PC-3 (cell line): Measurements from ENCODE around the gene TBC1D32. TPM values are rescaled to one million over a fixed set of nuclear protein-coding genes. Genes with fewer than 3 reads are reported as not detected.
"Not testable (repeated sequence)": the region's sequence is repeated elsewhere in the genome, so short reads cannot be mapped to it uniquely, and the experiment has no call there.

ENCODE experiments used
- ATAC-seq: fragments of 200-7000 bp; cut with Tn5 transposase; 2 replicates; pipeline ENCODE4 v1.9.1; 2020; ENCODE audit warnings: mild to moderate bottlenecking, moderate library complexity
- BruUV-seq: library from RNA; stranded (reverse); fragments of 400-500 nt; replicated peaks from 2 replicates; lab custom pipeline; 2021; lab: Mats Ljungman, UMichigan
- CTCF ChIA-PET: fragments of 300-600 bp; sonication (Branson Sonifier 250); formaldehyde crosslinking; loops from one replicate; lab custom pipeline; 2022; ENCODE audit warnings: antibody characterized with exemption; lab: Charles Lee
- POLR2A ChIA-PET: fragments of 300-600 bp; sonication (Branson Sonifier 250); formaldehyde crosslinking; loops from one replicate; lab custom pipeline; 2022; ENCODE audit warnings: antibody characterized with exemption; ENCODE audit not compliant: unreplicated experiment; lab: Charles Lee
- DNase-seq: peaks from one replicate; pipeline ENCODE4 v3.0.0-alpha.2; 2015
- H2AFZ ChIP-seq: fragments of 300-600 bp; sonication (generic); 2 replicates; pipeline ENCODE4 v1.6.0; 2016; ENCODE audit warnings: antibody characterized with exemption, low read length
- H3F3A ChIP-seq: fragments of 300-600 bp; sonication (generic); one replicate; pipeline ENCODE4 v1.6.0; 2017; ENCODE audit warnings: antibody characterized with exemption, low read length, control low read depth, mild to moderate bottlenecking; ENCODE audit not compliant: unreplicated experiment
- H3K27ac ChIP-seq: fragments of 300-600 bp; sonication (generic); 2 replicates; pipeline ENCODE4 v1.5.1; 2016; ENCODE audit warnings: mild to moderate bottlenecking, low read length
- H3K27me3 ChIP-seq: fragments of 300-600 bp; sonication (generic); 2 replicates; pipeline ENCODE4 v1.6.1; 2016; ENCODE audit warnings: low read length, mixed read lengths
- H3K36me3 ChIP-seq: fragments of 300-600 bp; sonication (generic); 2 replicates; pipeline ENCODE4 v1.6.1; 2016; ENCODE audit warnings: low read depth, mixed run types, low read length, mixed read lengths
- H3K4me1 ChIP-seq: fragments of 300-600 bp; sonication (generic); 2 replicates; pipeline ENCODE4 v1.5.1; 2016; ENCODE audit warnings: low read length; ENCODE audit not compliant: insufficient read depth
- H3K4me2 ChIP-seq: fragments of 300-600 bp; sonication (generic); 2 replicates; pipeline ENCODE4 v1.6.0; 2016; ENCODE audit warnings: low read length
- H3K4me3 ChIP-seq: fragments of 300-600 bp; sonication (generic); 2 replicates; pipeline ENCODE4 v1.5.1; 2016; ENCODE audit warnings: mild to moderate bottlenecking, low read length, mixed read lengths
- H3K79me2 ChIP-seq: fragments of 300-600 bp; sonication (generic); 2 replicates; pipeline ENCODE4 v1.6.1; 2017; ENCODE audit warnings: low read length, mixed read lengths
- H3K9ac ChIP-seq: fragments of 300-600 bp; sonication (generic); 2 replicates; pipeline ENCODE4 v1.6.0; 2016; ENCODE audit warnings: mild to moderate bottlenecking, low read length
- H3K9me2 ChIP-seq: fragments of 300-600 bp; sonication (generic); replicated peaks from 2 replicates; pipeline ENCODE4 v1.6.1; 2016; ENCODE audit warnings: mixed run types, low read length, mixed read lengths
- H3K9me3 ChIP-seq: fragments of 300-600 bp; sonication (generic); 2 replicates; pipeline ENCODE4 v1.6.1; 2016; ENCODE audit warnings: low read length, mixed read lengths
- H4K20me1 ChIP-seq: fragments of 300-600 bp; sonication (generic); 2 replicates; pipeline ENCODE4 v1.6.1; 2016; ENCODE audit warnings: low read length, mixed read lengths
- CTCF ChIP-seq: fragments of 300-600 bp; sonication (generic); conservative IDR thresholded peaks from 2 replicates; pipeline ENCODE4 v1.5.1; 2017; ENCODE audit warnings: antibody characterized with exemption, low read depth, mild to moderate bottlenecking, low read length
- EZH2 ChIP-seq: fragments of 300-600 bp; sonication (generic); IDR thresholded peaks from one replicate; pipeline ENCODE4 v1.6.1; 2017; ENCODE audit warnings: antibody characterized with exemption, mild to moderate bottlenecking, low read length; ENCODE audit not compliant: unreplicated experiment
- EZH2phosphoT487 ChIP-seq: fragments of 300-600 bp; sonication (generic); IDR thresholded peaks from 2 replicates; pipeline ENCODE4 v1.6.1; 2018; ENCODE audit warnings: mild to moderate bottlenecking, antibody characterized with exemption, low read length, borderline replicate concordance
- intact Hi-C: fragments of 100-400 bp; cut with micrococcal nuclease; formaldehyde crosslinking; loops from 2 replicates; pipeline ENCODE4 v1.9.0; 2023
- total RNA-seq: library from RNA; depleted of rRNA; stranded (reverse); fragments of >200 nt; gene quantifications from 2 replicates; pipeline ENCODE4 v1.2.3, GENCODE V29; 2014

The TBC1D32 gene
- total RNA-seq, 1 experiment from 2014 or later: 2.7 TPM

GRCh38 chr6:121043211-121043610 is 291.1 kb downstream of the TBC1D32 start:
- H3K9me2 ChIP-seq, H3K27ac ChIP-seq, H3K9ac ChIP-seq, DNase-seq, H3K36me3 ChIP-seq, H3K4me1 ChIP-seq, H4K20me1 ChIP-seq, ATAC-seq, intact Hi-C loops, H3K79me2 ChIP-seq, H3K4me2 ChIP-seq, BruUV-seq, H3K9me3 ChIP-seq, H3K4me3 ChIP-seq, CTCF ChIA-PET, H3K27me3 ChIP-seq, H2AFZ ChIP-seq, H3F3A ChIP-seq, POLR2A ChIA-PET: not testable (repeated sequence)

GRCh38 chr6:121042766-121043165 is 291.5 kb downstream of the TBC1D32 start:
- CTCF ChIA-PET: no interaction called here
- no peaks in the 10 kb centered on the region for H3K9me3 ChIP-seq

GRCh38 chr6:121040831-121041230 is 293.4 kb downstream of the TBC1D32 start:
- no peak overlapping the region for H3K9ac ChIP-seq
- no peak overlapping the region for H3K27ac ChIP-seq
- no peaks in the 10 kb centered on the region for H3K9me3 ChIP-seq
- H3K27me3 ChIP-seq: no peaks in the 10 kb centered on the region
- POLR2A ChIA-PET: no interaction called here
- intact Hi-C loops: no loop called here
- H4K20me1 ChIP-seq: no peaks in the 10 kb centered on the region
- H3K79me2 ChIP-seq: no peaks in the 10 kb centered on the region
- no TSS peak for BruUV-seq
- no peaks in the 10 kb centered on the region for H3K36me3 ChIP-seq
- no peak overlapping the region for H3K4me2 ChIP-seq
- no peak for TF ChIP-seq CTCF
- no peak for TF ChIP-seq EZH2phosphoT487
- TF ChIP-seq EZH2: no peak
- no peak overlapping the region for H2AFZ ChIP-seq
- H3K4me1 ChIP-seq: no peaks in the 10 kb centered on the region
- no peaks in the 10 kb centered on the region for H3F3A ChIP-seq
- CTCF ChIA-PET: no interaction called here
- ATAC-seq (no peak), DNase-seq (no peak)
- no peak overlapping the region for H3K4me3 ChIP-seq
- H3K9me2 ChIP-seq: no peaks in the 10 kb centered on the region

More at GRCh38 chr6:121042766-121043165, 291.5 kb downstream of the TBC1D32 start:
- ATAC-seq (no peak), DNase-seq (no peak)
- TF ChIP-seq EZH2phosphoT487 (no peak), CTCF (no peak), EZH2 (no peak)
- intact Hi-C loops: no loop called here
- H3K4me1 ChIP-seq: no peaks in the 10 kb centered on the region
- no peak overlapping the region for H3K4me3 ChIP-seq
- H3K36me3 ChIP-seq: no peaks in the 10 kb centered on the region
- H3K27me3 ChIP-seq: no peaks in the 10 kb centered on the region
- BruUV-seq: no TSS peak
- H3K27ac ChIP-seq: no peak overlapping the region
- H3K9me2 ChIP-seq: no peaks in the 10 kb centered on the region
- H3K4me2 ChIP-seq: no peak overlapping the region
- H3K79me2 ChIP-seq: no peaks in the 10 kb centered on the region
- POLR2A ChIA-PET: no interaction called here
- no peak overlapping the region for H2AFZ ChIP-seq
- no peaks in the 10 kb centered on the region for H3F3A ChIP-seq
- H3K9ac ChIP-seq: no peak overlapping the region
- H4K20me1 ChIP-seq: no peaks in the 10 kb centered on the region
